PC-3 (cell line): ENCODE measurements around the gene ABHD14A. TPM values are rescaled to one million over a fixed set of nuclear protein-coding genes. Genes with fewer than 3 reads are reported as not detected.

Experiments
- ATAC-seq: fragments of 200-7000 bp; cut with Tn5 transposase; 2 replicates; pipeline ENCODE4 v1.9.1; 2020; ENCODE audit warnings: mild to moderate bottlenecking, moderate library complexity
- BruUV-seq: library from RNA; stranded (reverse); fragments of 400-500 nt; replicated peaks from 2 replicates; lab custom pipeline; 2021; lab: Mats Ljungman, UMichigan
- CTCF ChIA-PET: fragments of 300-600 bp; sonication (Branson Sonifier 250); formaldehyde crosslinking; loops from one replicate; lab custom pipeline; 2022; ENCODE audit warnings: antibody characterized with exemption; lab: Charles Lee
- POLR2A ChIA-PET: fragments of 300-600 bp; sonication (Branson Sonifier 250); formaldehyde crosslinking; loops from one replicate; lab custom pipeline; 2022; ENCODE audit warnings: antibody characterized with exemption; ENCODE audit not compliant: unreplicated experiment; lab: Charles Lee
- DNase-seq: peaks from one replicate; pipeline ENCODE4 v3.0.0-alpha.2; 2015
- H2AFZ ChIP-seq: fragments of 300-600 bp; sonication (generic); 2 replicates; pipeline ENCODE4 v1.6.0; 2016; ENCODE audit warnings: antibody characterized with exemption, low read length
- H3F3A ChIP-seq: fragments of 300-600 bp; sonication (generic); one replicate; pipeline ENCODE4 v1.6.0; 2017; ENCODE audit warnings: antibody characterized with exemption, low read length, control low read depth, mild to moderate bottlenecking; ENCODE audit not compliant: unreplicated experiment
- H3K27ac ChIP-seq: fragments of 300-600 bp; sonication (generic); 2 replicates; pipeline ENCODE4 v1.5.1; 2016; ENCODE audit warnings: mild to moderate bottlenecking, low read length
- H3K27me3 ChIP-seq: fragments of 300-600 bp; sonication (generic); 2 replicates; pipeline ENCODE4 v1.6.1; 2016; ENCODE audit warnings: low read length, mixed read lengths
- H3K36me3 ChIP-seq: fragments of 300-600 bp; sonication (generic); 2 replicates; pipeline ENCODE4 v1.6.1; 2016; ENCODE audit warnings: low read depth, mixed run types, low read length, mixed read lengths
- H3K4me1 ChIP-seq: fragments of 300-600 bp; sonication (generic); 2 replicates; pipeline ENCODE4 v1.5.1; 2016; ENCODE audit warnings: low read length; ENCODE audit not compliant: insufficient read depth
- H3K4me2 ChIP-seq: fragments of 300-600 bp; sonication (generic); 2 replicates; pipeline ENCODE4 v1.6.0; 2016; ENCODE audit warnings: low read length
- H3K4me3 ChIP-seq: fragments of 300-600 bp; sonication (generic); 2 replicates; pipeline ENCODE4 v1.5.1; 2016; ENCODE audit warnings: mild to moderate bottlenecking, low read length, mixed read lengths
- H3K79me2 ChIP-seq: fragments of 300-600 bp; sonication (generic); 2 replicates; pipeline ENCODE4 v1.6.1; 2017; ENCODE audit warnings: low read length, mixed read lengths
- H3K9ac ChIP-seq: fragments of 300-600 bp; sonication (generic); 2 replicates; pipeline ENCODE4 v1.6.0; 2016; ENCODE audit warnings: mild to moderate bottlenecking, low read length
- H3K9me2 ChIP-seq: fragments of 300-600 bp; sonication (generic); replicated peaks from 2 replicates; pipeline ENCODE4 v1.6.1; 2016; ENCODE audit warnings: mixed run types, low read length, mixed read lengths
- H3K9me3 ChIP-seq: fragments of 300-600 bp; sonication (generic); 2 replicates; pipeline ENCODE4 v1.6.1; 2016; ENCODE audit warnings: low read length, mixed read lengths
- H4K20me1 ChIP-seq: fragments of 300-600 bp; sonication (generic); 2 replicates; pipeline ENCODE4 v1.6.1; 2016; ENCODE audit warnings: low read length, mixed read lengths
- EZH2 ChIP-seq: fragments of 300-600 bp; sonication (generic); IDR thresholded peaks from one replicate; pipeline ENCODE4 v1.6.1; 2017; ENCODE audit warnings: antibody characterized with exemption, mild to moderate bottlenecking, low read length; ENCODE audit not compliant: unreplicated experiment
- EZH2phosphoT487 ChIP-seq: fragments of 300-600 bp; sonication (generic); IDR thresholded peaks from 2 replicates; pipeline ENCODE4 v1.6.1; 2018; ENCODE audit warnings: mild to moderate bottlenecking, antibody characterized with exemption, low read length, borderline replicate concordance
- intact Hi-C: fragments of 100-400 bp; cut with micrococcal nuclease; formaldehyde crosslinking; loops from 2 replicates; pipeline ENCODE4 v1.9.0; 2023
- total RNA-seq: library from RNA; depleted of rRNA; stranded (reverse); fragments of >200 nt; gene quantifications from 2 replicates; pipeline ENCODE4 v1.2.3, GENCODE V29; 2014
- TF ChIP-seq, protein P1 (sequence below): fragments of 300-600 bp; sonication (generic); conservative IDR thresholded peaks from 2 replicates; pipeline ENCODE4 v1.5.1; 2017; ENCODE audit warnings: antibody characterized with exemption, low read depth, mild to moderate bottlenecking, low read length

Gene ABHD14A
- total RNA-seq, 1 experiment from 2014 or later: 23.4 TPM

DNA sequence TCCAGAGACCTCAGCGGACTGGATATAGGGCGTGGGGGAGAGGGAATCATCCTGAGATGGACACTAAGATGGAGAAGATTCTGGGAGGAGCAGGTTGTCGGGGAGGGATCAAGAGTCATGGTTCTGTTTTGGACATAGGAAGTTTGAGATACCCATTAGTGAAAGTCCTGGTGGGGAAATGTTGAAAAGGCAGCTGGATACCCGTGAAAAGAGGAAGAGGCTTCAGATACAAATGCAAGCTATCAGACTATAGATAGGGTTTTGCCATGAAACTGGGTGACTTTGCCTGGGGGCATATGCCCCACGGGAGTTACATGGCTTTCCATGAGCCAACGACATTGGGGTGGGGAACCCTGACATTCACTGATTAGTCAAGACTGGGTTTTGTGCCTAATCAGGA lies 20.8 kb upstream of the ABHD14A start:
- H3K9me2 ChIP-seq: no peaks in the 10 kb centered on the region
- no peaks in the 10 kb centered on the region for H4K20me1 ChIP-seq
- intact Hi-C loops: no loop called here
- no peaks in the 10 kb centered on the region for H3K36me3 ChIP-seq
- H3K9me3 ChIP-seq: no peaks in the 10 kb centered on the region
- no peak for TF ChIP-seq EZH2phosphoT487
- TF ChIP-seq EZH2: no peak
- TF ChIP-seq, protein P1, sequence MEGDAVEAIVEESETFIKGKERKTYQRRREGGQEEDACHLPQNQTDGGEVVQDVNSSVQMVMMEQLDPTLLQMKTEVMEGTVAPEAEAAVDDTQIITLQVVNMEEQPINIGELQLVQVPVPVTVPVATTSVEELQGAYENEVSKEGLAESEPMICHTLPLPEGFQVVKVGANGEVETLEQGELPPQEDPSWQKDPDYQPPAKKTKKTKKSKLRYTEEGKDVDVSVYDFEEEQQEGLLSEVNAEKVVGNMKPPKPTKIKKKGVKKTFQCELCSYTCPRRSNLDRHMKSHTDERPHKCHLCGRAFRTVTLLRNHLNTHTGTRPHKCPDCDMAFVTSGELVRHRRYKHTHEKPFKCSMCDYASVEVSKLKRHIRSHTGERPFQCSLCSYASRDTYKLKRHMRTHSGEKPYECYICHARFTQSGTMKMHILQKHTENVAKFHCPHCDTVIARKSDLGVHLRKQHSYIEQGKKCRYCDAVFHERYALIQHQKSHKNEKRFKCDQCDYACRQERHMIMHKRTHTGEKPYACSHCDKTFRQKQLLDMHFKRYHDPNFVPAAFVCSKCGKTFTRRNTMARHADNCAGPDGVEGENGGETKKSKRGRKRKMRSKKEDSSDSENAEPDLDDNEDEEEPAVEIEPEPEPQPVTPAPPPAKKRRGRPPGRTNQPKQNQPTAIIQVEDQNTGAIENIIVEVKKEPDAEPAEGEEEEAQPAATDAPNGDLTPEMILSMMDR: no peak
- H3K4me2 ChIP-seq: no peak overlapping the region
- H2AFZ ChIP-seq: no peak overlapping the region
- no TSS peak for BruUV-seq
- ATAC-seq (no peak), DNase-seq (no peak)
- POLR2A ChIA-PET: interaction anchor here (0.5 kb wide), 1 partner anchor 454 kb away, joined by 3 read pairs; the partner anchor contains the start of gene DCAF1
- no peak overlapping the region for H3K9ac ChIP-seq
- CTCF ChIA-PET: no interaction called here
- H3K4me3 ChIP-seq: no peak overlapping the region
- 0 out of 2 replicates have a peak, but pooled peaks cover 6% of the 10 kb centered on the region for H3K4me1 ChIP-seq
- no peaks in the 10 kb centered on the region for H3F3A ChIP-seq
- H3K79me2 ChIP-seq: no peaks in the 10 kb centered on the region
- no peak overlapping the region for H3K27ac ChIP-seq
- H3K27me3 ChIP-seq: no peaks in the 10 kb centered on the region

DNA sequence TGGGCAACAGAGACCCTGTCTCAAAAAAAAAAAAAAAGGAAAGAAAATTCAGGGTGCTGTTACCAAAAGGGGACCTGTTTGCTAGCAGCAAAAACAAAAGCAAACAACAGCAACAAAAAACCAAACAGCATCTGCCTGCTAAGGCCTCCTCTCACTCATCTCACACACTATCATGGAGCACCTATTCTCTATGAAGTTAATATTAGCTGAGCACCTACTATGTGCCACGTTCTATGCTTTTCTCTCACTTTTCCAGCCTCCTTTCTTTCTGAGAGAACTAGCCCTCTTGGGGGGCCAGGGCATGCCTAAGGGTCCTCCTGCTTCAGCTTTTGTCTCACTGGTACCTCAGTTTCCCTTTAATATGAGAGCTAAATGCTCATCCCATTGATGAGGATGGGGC lies 20.2 kb upstream of the ABHD14A start:
- H3K9me2 ChIP-seq: no peaks in the 10 kb centered on the region
- no peak overlapping the region for H3K4me2 ChIP-seq
- ChIA-PET POLR2A (no interaction called here), CTCF (no interaction called here)
- no peak overlapping the region for H2AFZ ChIP-seq
- H3K36me3 ChIP-seq: no peaks in the 10 kb centered on the region
- TF ChIP-seq, protein P1: no peak
- TF ChIP-seq EZH2 (no peak), EZH2phosphoT487 (no peak)
- 0 out of 2 replicates have a peak, but pooled peaks cover 6% of the 10 kb centered on the region for H3K4me1 ChIP-seq
- no peaks in the 10 kb centered on the region for H3K9me3 ChIP-seq
- H3K79me2 ChIP-seq: no peaks in the 10 kb centered on the region
- no peak for DNase-seq
- H4K20me1 ChIP-seq: no peaks in the 10 kb centered on the region
- H3F3A ChIP-seq: no peaks in the 10 kb centered on the region
- H3K4me3 ChIP-seq: no peak overlapping the region
- no TSS peak for BruUV-seq
- H3K27me3 ChIP-seq: no peaks in the 10 kb centered on the region
- H3K27ac ChIP-seq: no peak overlapping the region
- H3K9ac ChIP-seq: no peak overlapping the region
- no peak for ATAC-seq
- intact Hi-C loops: no loop called here

DNA sequence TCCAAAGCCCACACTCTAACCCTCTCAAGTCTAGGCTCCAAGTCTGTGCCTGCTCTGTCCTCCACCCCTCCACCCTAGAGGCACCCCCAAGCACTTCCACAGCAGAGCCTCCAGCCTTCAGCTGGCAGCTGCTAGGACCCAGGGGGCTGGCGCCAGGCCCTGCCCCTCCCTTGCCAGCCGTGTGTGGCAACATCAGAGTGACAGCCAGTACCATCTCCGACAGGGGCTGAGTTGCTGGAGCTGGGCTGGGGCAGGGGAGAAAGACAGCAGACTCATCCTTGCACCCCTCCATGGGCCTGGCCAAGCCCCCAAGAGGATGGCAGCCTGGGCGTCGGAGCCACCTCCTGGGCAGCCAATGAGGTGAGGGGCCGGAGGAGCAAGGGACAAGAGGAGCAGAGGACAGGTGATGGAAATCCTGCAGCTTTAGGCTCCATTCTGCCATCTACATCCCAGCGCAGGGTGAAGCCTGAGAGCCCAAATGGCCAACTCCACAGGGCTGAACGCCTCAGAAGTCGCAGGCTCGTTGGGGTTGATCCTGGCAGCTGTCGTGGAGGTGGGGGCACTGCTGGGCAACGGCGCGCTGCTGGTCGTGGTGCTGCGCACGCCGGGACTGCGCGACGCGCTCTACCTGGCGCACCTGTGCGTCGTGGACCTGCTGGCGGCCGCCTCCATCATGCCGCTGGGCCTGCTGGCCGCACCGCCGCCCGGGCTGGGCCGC lies 19.5 kb upstream of the ABHD14A start, which contains the start of gene GPR62:
Gene GPR62 (plus strand): TSS at position 207 of the 718 bp plus-strand sequence. CDS start 272 bp downstream, at position 479.
- H3K4me2 ChIP-seq: no peak within 1 kb of the TSS

More for the DNA sequence above, 19.5 kb upstream of the ABHD14A start, which contains the start of gene GPR62:
- no peaks in the 10 kb centered on the region for H4K20me1 ChIP-seq
- intact Hi-C loops: no loop called here
- no peaks in the 10 kb centered on the region for H3K36me3 ChIP-seq
- no peaks in the 10 kb centered on the region for H3K9me3 ChIP-seq
- POLR2A ChIA-PET: no interaction called here
- ATAC-seq (peak; percentile 12), DNase-seq (no peak)
- CTCF ChIA-PET: no interaction called here
- H3K27ac ChIP-seq: no peak within 1 kb of the TSS
- H3K4me3 ChIP-seq: no peak within 1 kb of the TSS
- H3F3A ChIP-seq: no peaks in the 10 kb centered on the region
- TF ChIP-seq, protein P1: no peak
- H3K4me1 ChIP-seq: 0 out of 2 replicates have a peak, but pooled peaks cover 6% of the 10 kb centered on the region
- no peaks in the 10 kb centered on the region for H3K9me2 ChIP-seq
- no peaks in the 10 kb centered on the region for H3K79me2 ChIP-seq
- no TSS peak for BruUV-seq
- no peaks in the 10 kb centered on the region for H3K27me3 ChIP-seq
- H2AFZ ChIP-seq: no peak within 1 kb of the TSS
- H3K9ac ChIP-seq: no peak within 1 kb of the TSS
